Measurements from ENCODE around the gene PAH.

DNA sequence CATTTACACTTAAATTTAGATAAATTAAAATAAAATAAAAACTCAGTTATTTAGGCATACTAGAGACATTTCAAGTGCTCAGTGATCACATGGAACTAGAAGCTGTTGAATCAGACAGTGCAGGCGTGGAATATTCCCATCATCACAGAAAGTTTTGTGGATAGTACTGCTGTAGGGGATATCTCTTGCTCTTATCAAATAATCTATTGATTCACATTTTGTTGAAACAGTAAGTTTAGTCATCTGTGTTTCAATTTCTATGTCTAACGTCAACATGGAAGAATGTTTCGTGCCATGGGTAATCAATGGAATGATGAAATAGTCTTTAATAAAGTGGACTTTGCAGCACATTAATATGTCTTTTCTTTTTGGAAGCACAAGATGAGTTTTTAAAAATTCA is 108.6 kb downstream of the PAH start:
- TF ChIP-seq POLR2A (IDR thresholded peaks at IDR 0.05; ENCODE audit: low read depth, low read length) (no peak), TAF1 (IDR thresholded peaks at IDR 0.05; ENCODE audit: low read depth, low read length) (no peak), POLR2AphosphoS5 (IDR thresholded peaks at IDR 0.05; ENCODE audit: low read depth, low read length) (no peak), POU2F2 (IDR thresholded peaks at IDR 0.05; ENCODE audit: low read depth, low read length) (no peak), PAX5 (IDR thresholded peaks at IDR 0.05; ENCODE audit: insufficient read depth, low read length, severe bottlenecking) (no peak)

Data from GM12891 (cell line).